Esophagus mucosa (tissue), 1 donor: Measurements from ENCODE around the gene VRTN. TPM values are rescaled to one million over a fixed set of nuclear protein-coding genes. Genes with fewer than 3 reads are reported as not detected.
"Not testable (repeated sequence)": the region's sequence is repeated elsewhere in the genome, so short reads cannot be mapped to it uniquely, and the experiment has no call there.

ENCODE experiments used
- ATAC-seq: fragments of 200-7000 bp; cut with Tn5 transposase; one replicate; pipeline ENCODE4 v1.9.1; 2020
- total RNA-seq: library from RNA; stranded (reverse); gene quantifications from one replicate; pipeline ENCODE4 v1.2.4, GENCODE V29; 2023
- donor health status: DM: yes; HTN: yes; CAD: no.

The VRTN gene
- not detected for total RNA-seq

GRCh38 chr14:74348241-74348734 lies at the start of gene VRTN:
VRTN (plus strand) TSS chr14:74348471; CDS start chr14:74356784, 8,313 bp downstream.
- no peak for ATAC-seq

- no peak for ATAC-seq
These were observed 49.2 kb upstream of the VRTN start for GRCh38 chr14:74299061-74299545.

- ATAC-seq, result peak; percentile 9
These were observed 46.6 kb upstream of the VRTN start for GRCh38 chr14:74301594-74302151.

- ATAC-seq, result peak; percentile 74
These were observed 46.1 kb upstream of the VRTN start for GRCh38 chr14:74302152-74302628.

GRCh38 chr14:74302634-74303569 lies 45.4 kb upstream of the VRTN start, which contains the start of gene ABCD4:
ABCD4 (minus strand) TSS chr14:74302934; CDS start chr14:74302912, 22 bp downstream.
- ATAC-seq, result peak; percentile 94

- ATAC-seq, result no peak
These were observed 39.6 kb upstream of the VRTN start for GRCh38 chr14:74308695-74309094.

- ATAC-seq, result no peak
These were observed 38.9 kb upstream of the VRTN start for GRCh38 chr14:74309125-74310022.

- ATAC-seq, result no peak
These were observed 36.1 kb upstream of the VRTN start for GRCh38 chr14:74312161-74312560.

GRCh38 chr14:74313601-74314000 lies 34.7 kb upstream of the VRTN start:
- ATAC-seq, result no peak

- ATAC-seq, result no peak
These were observed 33.7 kb upstream of the VRTN start for GRCh38 chr14:74314576-74314975.

- ATAC-seq, result no peak
These were observed 23.3 kb upstream of the VRTN start for GRCh38 chr14:74324931-74325361.

GRCh38 chr14:74325446-74325845 lies 22.8 kb upstream of the VRTN start:
- ATAC-seq, result no peak

- ATAC-seq, result no peak
These were observed 21.7 kb upstream of the VRTN start for GRCh38 chr14:74326369-74327152.

GRCh38 chr14:74329950-74330552 lies 18.2 kb upstream of the VRTN start:
- not testable (repeated sequence) for ATAC-seq

GRCh38 chr14:74333909-74334308 lies 14.4 kb upstream of the VRTN start:
- ATAC-seq, result no peak

GRCh38 chr14:74346341-74346740 lies 1.9 kb upstream of the VRTN start:
- no peak for ATAC-seq

GRCh38 chr14:74347097-74347794 lies 1.0 kb upstream of the VRTN start:
- ATAC-seq, result no peak

GRCh38 chr14:74347795-74348100 lies 523 bp upstream of the VRTN start:
- peak; percentile 49 for ATAC-seq

GRCh38 chr14:74348735-74349463 lies 628 bp downstream of the VRTN start:
- peak; percentile 8 for ATAC-seq

GRCh38 chr14:74349757-74350156 lies 1.5 kb downstream of the VRTN start:
- no peak for ATAC-seq
